BLaER1 treated with 17β-estradiol and CSF1 and Interleukin-3, amounts not matched to agents 10 nM and 100 nM (cell line): ENCODE measurements around the gene CBLB.

Experiments
- H3K27ac ChIP-seq, 11 experiments: shearing (Covaris generic); formaldehyde crosslinking; 2 replicates each; pipeline ENCODE4 v1.8.1; 2022
- H3K27me3 ChIP-seq, 11 experiments: shearing (Covaris generic); formaldehyde crosslinking; 2 replicates each; pipeline ENCODE4 v1.8.1; 2022
- H3K36me3 ChIP-seq, 11 experiments: shearing (Covaris generic); formaldehyde crosslinking; 2 replicates each; pipeline ENCODE4 v1.8.1; 2022
- H3K4me1 ChIP-seq, 10 experiments: shearing (Covaris generic); formaldehyde crosslinking; 2 replicates each; pipeline ENCODE4 v1.8.1; 2022
- H3K4me2 ChIP-seq, 11 experiments: shearing (Covaris generic); formaldehyde crosslinking; 2 replicates each; pipeline ENCODE4 v1.8.1; 2022
- H3K4me3 ChIP-seq, 10 experiments: shearing (Covaris generic); formaldehyde crosslinking; 2 replicates each; pipeline ENCODE4 v1.8.1; 2022
- H3K9ac ChIP-seq, 11 experiments: shearing (Covaris generic); formaldehyde crosslinking; 2 replicates each; pipeline ENCODE4 v1.8.1; 2022
- H3K9me3 ChIP-seq, 11 experiments: shearing (Covaris generic); formaldehyde crosslinking; replicated peaks in 1 of 11; 2 replicates each; pipeline ENCODE4 v1.8.1; 2022
- H4K20me1 ChIP-seq, 11 experiments: shearing (Covaris generic); formaldehyde crosslinking; 2 replicates each; pipeline ENCODE4 v1.8.1; 2022
- Cebpa-rat ChIP-seq, 11 experiments: shearing (Covaris generic); IDR thresholded peaks; 2 replicates each; pipeline ENCODE4 v1.8.1; 2022

Gene CBLB

GRCh38 chr3:105788593-105788992 lies 80.2 kb downstream of the CBLB start:
- Histone ChIP-seq H3K4me1 (peaks cover 9 to 32% (median 28%) of the 10 kb centered on the region in 10 experiments; a peak in 17 of 20 replicates), H3K9ac (no peak overlapping the region), H3K4me3 (no peak overlapping the region), H3K36me3 (peaks cover 0 to 6% (median 0%) of the 10 kb centered on the region in 11 experiments; a peak in 4 of 22 replicates), H3K27ac (no peak overlapping the region), H3K4me2 (no peak overlapping the region), H3K27me3 (no peaks in the 10 kb centered on the region), H3K9me3 (no peaks in the 10 kb centered on the region; a peak in 1 of 22 replicates), H4K20me1 (peaks cover 0 to 99% (median 0%) of the 10 kb centered on the region in 11 experiments; a peak in 6 of 22 replicates)
- TF ChIP-seq Cebpa-rat (IDR thresholded peaks at IDR 0.05), result no peak

- Histone ChIP-seq H3K4me2 (no peak overlapping the region), H4K20me1 (peaks cover 0 to 99% (median 0%) of the 10 kb centered on the region in 11 experiments; a peak in 5 of 22 replicates), H3K4me1 (peaks cover 3 to 23% (median 19%) of the 10 kb centered on the region in 10 experiments; a peak in 15 of 20 replicates), H3K27me3 (no peaks in the 10 kb centered on the region), H3K4me3 (no peak overlapping the region), H3K27ac (no peak overlapping the region), H3K9ac (no peak overlapping the region), H3K9me3 (peaks cover 0 to 3% (median 0%) of the 10 kb centered on the region in 11 experiments; a peak in 3 of 22 replicates), H3K36me3 (peaks cover 0 to 6% (median 0%) of the 10 kb centered on the region in 11 experiments; a peak in 5 of 22 replicates)
- TF ChIP-seq Cebpa-rat (IDR thresholded peaks at IDR 0.05), result no peak
Observed at GRCh38 chr3:105787453-105787852, 81.4 kb downstream of the CBLB start.

GRCh38 chr3:105786990-105787389 lies 81.8 kb downstream of the CBLB start:
- Histone ChIP-seq H3K27me3 (no peaks in the 10 kb centered on the region), H4K20me1 (peaks cover 0 to 99% (median 0%) of the 10 kb centered on the region in 11 experiments; a peak in 4 of 22 replicates), H3K36me3 (peaks cover 0 to 7% (median 0%) of the 10 kb centered on the region in 11 experiments; a peak in 5 of 22 replicates), H3K4me2 (no peak overlapping the region), H3K27ac (no peak overlapping the region), H3K4me3 (no peak overlapping the region), H3K4me1 (peaks cover 0 to 18% (median 15%) of the 10 kb centered on the region in 10 experiments; a peak in 13 of 20 replicates), H3K9me3 (peaks cover 0 to 7% (median 0%) of the 10 kb centered on the region in 11 experiments; a peak in 4 of 22 replicates), H3K9ac (no peak overlapping the region)
- TF ChIP-seq Cebpa-rat (IDR thresholded peaks at IDR 0.05), result no peak

DNA sequence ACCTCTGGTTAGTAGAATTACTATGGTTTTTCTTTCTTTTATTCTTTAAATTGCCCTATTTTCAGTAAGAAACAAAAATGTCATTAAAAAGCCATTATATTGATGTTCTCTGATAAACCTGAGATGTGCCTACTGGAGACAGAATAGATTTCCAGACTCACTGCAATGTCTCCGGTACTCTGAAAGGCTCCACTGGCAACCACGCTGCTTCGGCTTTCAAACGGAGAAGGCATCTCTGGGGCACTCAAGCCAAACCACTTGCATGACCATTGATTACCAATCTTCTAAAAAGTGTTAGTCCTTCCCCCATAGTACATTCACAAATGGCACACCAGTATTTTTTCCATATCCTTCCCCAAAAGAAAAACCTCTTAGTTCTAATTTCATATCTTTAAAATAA lies 82.6 kb downstream of the CBLB start:
- Histone ChIP-seq H4K20me1 (peaks cover 0 to 99% (median 0%) of the 10 kb centered on the region in 11 experiments; a peak in 3 of 22 replicates), H3K4me1 (peaks cover 0 to 11% (median 7%) of the 10 kb centered on the region in 10 experiments; a peak in 9 of 20 replicates), H3K9ac (no peak overlapping the region), H3K27ac (no peak overlapping the region), H3K36me3 (peaks cover 0 to 7% (median 0%) of the 10 kb centered on the region in 11 experiments; a peak in 5 of 22 replicates), H3K4me3 (no peak overlapping the region), H3K9me3 (peaks cover 0 to 10% (median 0%) of the 10 kb centered on the region in 11 experiments; a peak in 4 of 22 replicates), H3K4me2 (no peak overlapping the region), H3K27me3 (no peaks in the 10 kb centered on the region)
- TF ChIP-seq Cebpa-rat (IDR thresholded peaks at IDR 0.05), result no peak

DNA sequence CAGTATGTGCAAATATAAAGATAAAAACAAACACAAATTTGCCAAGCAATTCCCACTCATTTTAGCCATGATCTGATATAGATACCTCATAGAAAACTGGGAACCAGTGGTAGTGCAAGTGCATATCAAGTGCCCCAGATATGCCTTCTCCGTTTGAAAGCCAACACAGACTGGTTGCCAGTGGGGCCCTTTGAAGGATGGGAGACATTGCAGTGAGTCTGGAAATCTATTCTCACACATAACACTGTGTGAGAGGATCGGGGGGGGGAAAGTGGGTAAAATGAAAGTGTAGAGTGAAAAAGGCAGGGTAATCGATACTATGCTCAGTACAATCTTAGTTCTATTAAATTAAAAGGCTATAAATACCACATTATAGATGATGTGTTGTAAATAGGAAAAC lies 83.0 kb downstream of the CBLB start:
- Histone ChIP-seq H3K27me3 (no peaks in the 10 kb centered on the region), H3K4me2 (no peak overlapping the region), H3K4me3 (no peak overlapping the region), H3K27ac (no peak overlapping the region), H4K20me1 (peaks cover 0 to 99% (median 0%) of the 10 kb centered on the region in 11 experiments; a peak in 3 of 22 replicates), H3K4me1 (peaks cover 0 to 6% (median 4%) of the 10 kb centered on the region in 10 experiments; a peak in 9 of 20 replicates), H3K9me3 (peaks cover 0 to 10% (median 0%) of the 10 kb centered on the region in 11 experiments; a peak in 5 of 22 replicates), H3K9ac (no peak overlapping the region), H3K36me3 (peaks cover 0 to 7% (median 0%) of the 10 kb centered on the region in 11 experiments; a peak in 5 of 22 replicates)
- TF ChIP-seq Cebpa-rat (IDR thresholded peaks at IDR 0.05), result no peak

- H3K4me2 ChIP-seq, result no peak overlapping the region
- H3K4me3 ChIP-seq, result no peak overlapping the region
Observed at GRCh38 chr3:105783631-105784030, 85.2 kb downstream of the CBLB start.

DNA sequence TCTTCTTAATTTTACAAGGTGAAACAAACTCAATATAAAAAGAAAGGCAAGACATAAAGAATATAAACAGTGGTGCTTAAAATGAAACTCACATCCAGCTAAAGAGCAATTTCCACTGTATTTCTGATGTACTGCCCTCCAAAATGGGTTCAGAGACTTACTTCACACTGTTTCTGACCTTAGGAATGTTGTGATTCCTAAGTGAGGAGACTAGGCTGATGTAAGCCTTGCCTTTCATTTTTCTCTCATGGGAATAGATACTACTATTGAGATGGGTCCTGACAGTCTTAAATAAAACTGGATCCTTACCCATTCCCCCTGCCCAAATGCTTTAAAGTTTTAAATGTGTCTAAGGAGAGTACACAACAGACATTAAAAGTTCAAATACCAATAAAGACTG lies 86.9 kb downstream of the CBLB start:
- no peak overlapping the region for H3K4me2 ChIP-seq
- H3K27me3 ChIP-seq, result no peaks in the 10 kb centered on the region
- peaks cover 0 to 10% (median 0%) of the 10 kb centered on the region in 11 experiments; a peak in 5 of 22 replicates for H3K9me3 ChIP-seq
- H3K36me3 ChIP-seq, result peaks cover 0 to 7% (median 3%) of the 10 kb centered on the region in 11 experiments; a peak in 5 of 22 replicates
- H4K20me1 ChIP-seq, result peaks cover 0 to 95% (median 0%) of the 10 kb centered on the region in 11 experiments; a peak in 4 of 22 replicates
- no peak overlapping the region for H3K27ac ChIP-seq
- no peaks in the 10 kb centered on the region for H3K4me1 ChIP-seq
- no peak for TF ChIP-seq Cebpa-rat (IDR thresholded peaks at IDR 0.05)
- no peak overlapping the region for H3K4me3 ChIP-seq
- no peak overlapping the region for H3K9ac ChIP-seq

More at GRCh38 chr3:105783631-105784030, 85.2 kb downstream of the CBLB start:
- no peaks in the 10 kb centered on the region for H3K27me3 ChIP-seq
- H3K9ac ChIP-seq, result no peak overlapping the region
- H3K9me3 ChIP-seq, result peaks cover 0 to 10% (median 0%) of the 10 kb centered on the region in 11 experiments; a peak in 5 of 22 replicates
- peaks cover 0 to 95% (median 0%) of the 10 kb centered on the region in 11 experiments; a peak in 4 of 22 replicates for H4K20me1 ChIP-seq
- no peaks in the 10 kb centered on the region for H3K4me1 ChIP-seq
- H3K36me3 ChIP-seq, result peaks cover 0 to 7% (median 0%) of the 10 kb centered on the region in 11 experiments; a peak in 5 of 22 replicates
- H3K27ac ChIP-seq, result no peak overlapping the region
- TF ChIP-seq Cebpa-rat (IDR thresholded peaks at IDR 0.05), result no peak

- peaks cover 0 to 94% (median 0%) of the 10 kb centered on the region in 11 experiments; a peak in 4 of 22 replicates for H4K20me1 ChIP-seq
- H3K4me2 ChIP-seq, result no peak overlapping the region
- H3K9me3 ChIP-seq, result peaks cover 0 to 10% (median 0%) of the 10 kb centered on the region in 11 experiments; a peak in 5 of 22 replicates
- peaks cover 0 to 20% (median 3%) of the 10 kb centered on the region in 11 experiments; a peak in 8 of 22 replicates for H3K36me3 ChIP-seq
- no peak overlapping the region for H3K27ac ChIP-seq
- H3K4me3 ChIP-seq, result no peak overlapping the region
- H3K9ac ChIP-seq, result no peak overlapping the region
- H3K27me3 ChIP-seq, result no peaks in the 10 kb centered on the region
- H3K4me1 ChIP-seq, result no peaks in the 10 kb centered on the region; a peak in 2 of 20 replicates
- TF ChIP-seq Cebpa-rat (IDR thresholded peaks at IDR 0.05), result no peak; a peak in 1 of 22 replicates
Observed at GRCh38 chr3:105780107-105780506, 88.7 kb downstream of the CBLB start.

- H3K9ac ChIP-seq, result no peak overlapping the region
- no peak overlapping the region for H3K27ac ChIP-seq
- no peak overlapping the region for H3K4me3 ChIP-seq
- H3K9me3 ChIP-seq, result peaks cover 0 to 14% (median 3%) of the 10 kb centered on the region in 11 experiments; a peak in 8 of 22 replicates
- peaks cover 0 to 96% (median 0%) of the 10 kb centered on the region in 11 experiments; a peak in 5 of 22 replicates for H4K20me1 ChIP-seq
- H3K27me3 ChIP-seq, result no peaks in the 10 kb centered on the region
- TF ChIP-seq Cebpa-rat (IDR thresholded peaks at IDR 0.05), result no peak
- H3K4me1 ChIP-seq, result peaks cover 0 to 11% (median 0%) of the 10 kb centered on the region in 10 experiments; a peak in 6 of 20 replicates
- no peak overlapping the region for H3K4me2 ChIP-seq
- H3K36me3 ChIP-seq, result peaks cover 6 to 37% (median 15%) of the 10 kb centered on the region in 11 experiments; a peak in 16 of 22 replicates
Observed at GRCh38 chr3:105775368-105775767, 93.4 kb downstream of the CBLB start.
